Glomerular visceral epithelial cell (primary cell): ENCODE measurements around the gene KRTAP10-5.
"Not testable (repeated sequence)": the region's sequence is repeated elsewhere in the genome, so short reads cannot be mapped to it uniquely, and the experiment has no call there.

Experiments used
- DNase-seq: peaks from one replicate; pipeline ENCODE4 v3.0.0-alpha.2; 2016; ENCODE audit errors: extremely low spot score

KRTAP10-5 gene

DNA sequence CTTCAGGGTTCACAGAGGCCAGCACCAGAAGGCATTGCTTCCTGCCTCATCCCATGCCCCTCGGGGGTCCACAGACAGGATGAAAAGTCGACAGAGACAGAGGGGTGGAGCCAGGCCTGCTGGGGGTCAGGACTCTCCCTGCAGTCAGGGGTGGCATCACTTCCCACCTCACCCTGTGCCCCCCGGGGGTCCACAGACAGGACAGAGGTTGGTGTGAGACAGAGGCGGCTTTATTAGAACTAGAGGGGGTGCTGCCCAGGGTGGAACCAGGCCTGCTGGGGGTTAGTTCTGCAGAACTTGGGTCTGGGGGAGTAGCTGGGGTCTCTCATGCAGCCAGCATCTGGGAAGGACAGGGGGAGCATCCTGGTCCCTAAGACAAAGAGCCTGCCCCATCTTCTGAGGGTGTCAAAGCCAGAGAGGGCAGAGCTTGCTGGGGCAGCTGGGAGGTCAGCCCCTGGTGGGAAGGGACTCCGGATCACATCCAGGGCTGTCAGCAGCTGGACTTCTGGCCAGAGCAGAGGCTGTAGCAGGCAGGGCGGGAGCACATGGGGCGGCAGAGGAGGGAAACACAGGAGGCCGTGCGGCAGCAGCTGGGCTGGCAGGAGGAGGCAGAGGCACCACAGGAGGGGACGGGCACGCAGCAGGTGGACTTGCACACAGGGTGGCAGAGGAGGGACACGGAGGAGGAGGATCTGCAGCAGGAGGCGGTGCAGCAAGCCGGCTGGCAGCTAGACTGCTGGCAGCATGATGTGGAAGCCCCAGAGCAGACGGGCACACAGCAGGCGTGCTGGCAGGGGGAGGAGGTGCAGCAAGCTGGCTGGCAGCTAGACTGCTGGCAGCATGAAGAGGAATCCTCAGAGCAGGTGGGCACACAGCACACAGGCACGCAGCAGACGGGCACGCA, 10.7 kb upstream of the KRTAP10-5 start:
- DNase-seq: not testable (repeated sequence)

GRCh38 chr21:44590311-44590721, 9.9 kb upstream of the KRTAP10-5 start:
- DNase-seq: no peak

DNA sequence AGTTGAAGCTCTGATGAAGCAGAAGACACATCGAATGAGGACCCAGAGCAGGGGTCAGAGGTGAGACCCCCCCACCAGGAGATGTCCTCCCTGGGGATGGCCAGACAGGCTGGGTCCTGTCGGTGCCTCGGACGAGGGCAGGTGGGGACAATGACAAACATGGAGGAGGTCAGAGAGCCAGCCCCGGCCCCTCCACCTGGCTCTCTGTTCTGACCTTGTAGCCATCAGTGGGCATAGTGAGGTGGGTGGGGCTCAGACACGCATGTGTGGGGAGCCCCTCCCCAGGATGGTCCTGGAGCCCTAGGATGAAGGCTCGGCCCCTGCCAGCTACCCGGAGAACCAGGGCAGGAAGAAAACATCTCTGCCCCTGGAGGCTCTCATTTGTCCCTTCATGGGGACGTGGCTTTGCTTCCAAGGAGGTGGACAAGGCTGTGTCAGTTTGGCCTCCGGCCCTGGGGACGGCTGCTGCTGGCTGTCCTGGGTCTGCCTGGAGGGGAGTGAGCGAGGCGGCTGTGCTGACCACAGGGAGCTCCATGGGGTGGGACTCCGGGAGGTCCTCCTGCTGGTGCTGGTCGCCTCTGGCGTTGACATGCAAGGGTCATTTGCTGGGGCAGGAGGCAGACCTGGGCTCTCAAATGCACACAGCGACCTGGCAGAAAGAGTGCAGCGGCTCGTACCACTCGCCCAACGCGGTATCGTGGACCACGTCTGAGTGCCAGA, 9.3 kb upstream of the KRTAP10-5 start:
- no peak for DNase-seq

DNA sequence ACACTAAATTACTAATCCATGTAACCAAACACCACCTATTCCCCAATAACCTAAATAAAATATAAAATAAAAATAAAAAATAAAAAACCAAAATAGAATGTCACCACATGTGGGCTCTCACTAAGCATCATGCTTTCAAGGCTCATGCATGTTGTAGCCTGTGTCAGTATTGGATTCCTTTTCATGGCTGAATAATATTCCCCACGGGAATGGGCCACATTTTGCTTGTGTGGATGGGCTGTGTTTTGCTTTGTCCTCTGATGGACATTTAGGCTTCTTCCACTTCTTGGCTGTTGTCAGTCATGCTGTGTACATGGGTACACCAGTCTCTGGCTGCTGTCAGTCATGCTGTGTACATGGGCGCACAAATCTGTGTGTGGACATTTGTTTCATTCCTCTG, 8.7 kb upstream of the KRTAP10-5 start:
- no peak for DNase-seq

DNA sequence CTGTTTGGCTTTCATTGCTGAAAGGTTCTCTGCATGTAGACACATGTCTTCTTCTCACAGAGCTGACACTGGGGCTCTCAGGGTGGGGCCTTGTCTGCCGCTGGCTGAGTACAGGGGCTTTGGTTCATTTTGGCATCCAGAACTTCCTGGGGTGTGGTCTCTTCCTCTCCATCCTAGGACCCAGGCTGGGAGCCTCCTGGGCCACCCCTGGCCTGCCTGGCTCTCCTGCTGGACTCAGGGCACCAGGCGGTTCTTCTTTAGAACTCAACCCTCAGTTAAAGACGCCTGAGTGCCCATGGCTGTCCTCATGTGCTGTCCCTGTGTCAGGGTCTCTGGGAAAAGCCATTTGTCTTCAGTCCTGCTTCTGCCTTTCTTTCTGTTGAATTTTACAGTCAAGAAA, 5.5 kb upstream of the KRTAP10-5 start:
- DNase-seq: no peak

DNA sequence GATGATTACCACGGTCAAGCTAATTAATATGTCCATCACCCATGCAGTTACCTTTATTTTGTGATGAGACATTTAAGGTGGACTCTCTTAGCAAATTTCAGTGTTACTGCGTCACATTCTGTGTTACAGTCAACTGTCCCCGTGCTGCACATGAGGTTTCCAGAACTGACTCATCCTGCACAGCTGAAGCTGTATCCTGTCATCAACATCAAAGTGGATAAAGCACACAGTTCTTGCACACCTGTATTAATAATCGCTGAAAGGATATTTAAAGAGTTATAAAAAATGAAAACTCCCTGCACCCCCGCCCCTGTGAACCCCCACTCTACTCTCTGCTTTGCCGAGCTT, 3.4 kb upstream of the KRTAP10-5 start:
- DNase-seq: no peak

- DNase-seq: no peak
Measured at GRCh38 chr21:44583089-44583799, 2.8 kb upstream of the KRTAP10-5 start.

GRCh38 chr21:44582055-44582454, 1.7 kb upstream of the KRTAP10-5 start:
- no peak for DNase-seq

DNA sequence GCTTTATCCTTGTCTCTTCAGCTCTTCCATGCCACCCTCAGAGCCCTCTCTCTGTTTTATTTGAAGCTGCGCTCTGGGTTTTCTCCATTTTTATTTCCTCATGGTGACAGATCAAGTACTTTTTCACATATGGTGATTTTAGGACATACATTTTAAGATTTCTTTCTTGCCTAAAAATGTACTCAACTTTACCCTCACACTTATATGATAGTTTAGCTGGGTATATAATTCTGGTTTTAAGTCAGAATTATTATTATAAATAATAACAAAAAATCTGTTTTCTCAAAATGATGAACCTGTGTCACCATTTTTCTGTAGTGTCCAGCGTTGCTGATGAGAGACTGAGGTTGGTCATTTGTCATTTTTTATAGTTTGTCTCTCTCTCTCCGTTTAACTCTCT, 754 bp upstream of the KRTAP10-5 start:
- no peak for DNase-seq

DNA sequence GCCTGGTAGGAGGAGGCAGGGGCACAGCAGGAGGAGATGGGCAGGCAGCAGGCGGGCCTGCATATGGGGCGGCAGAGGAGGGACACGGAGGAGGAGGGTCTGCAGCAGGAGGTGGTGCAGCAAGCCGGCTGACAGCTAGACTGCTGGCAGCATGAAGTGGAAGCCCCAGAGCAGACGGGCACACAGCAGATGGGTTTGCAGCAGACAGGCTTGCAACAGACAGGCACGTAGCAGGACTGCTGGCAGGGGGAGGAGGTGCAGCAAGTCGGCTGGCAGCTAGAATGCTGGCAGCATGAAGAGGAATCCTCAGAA, 615 bp downstream of the KRTAP10-5 start:
- no peak for DNase-seq

DNA sequence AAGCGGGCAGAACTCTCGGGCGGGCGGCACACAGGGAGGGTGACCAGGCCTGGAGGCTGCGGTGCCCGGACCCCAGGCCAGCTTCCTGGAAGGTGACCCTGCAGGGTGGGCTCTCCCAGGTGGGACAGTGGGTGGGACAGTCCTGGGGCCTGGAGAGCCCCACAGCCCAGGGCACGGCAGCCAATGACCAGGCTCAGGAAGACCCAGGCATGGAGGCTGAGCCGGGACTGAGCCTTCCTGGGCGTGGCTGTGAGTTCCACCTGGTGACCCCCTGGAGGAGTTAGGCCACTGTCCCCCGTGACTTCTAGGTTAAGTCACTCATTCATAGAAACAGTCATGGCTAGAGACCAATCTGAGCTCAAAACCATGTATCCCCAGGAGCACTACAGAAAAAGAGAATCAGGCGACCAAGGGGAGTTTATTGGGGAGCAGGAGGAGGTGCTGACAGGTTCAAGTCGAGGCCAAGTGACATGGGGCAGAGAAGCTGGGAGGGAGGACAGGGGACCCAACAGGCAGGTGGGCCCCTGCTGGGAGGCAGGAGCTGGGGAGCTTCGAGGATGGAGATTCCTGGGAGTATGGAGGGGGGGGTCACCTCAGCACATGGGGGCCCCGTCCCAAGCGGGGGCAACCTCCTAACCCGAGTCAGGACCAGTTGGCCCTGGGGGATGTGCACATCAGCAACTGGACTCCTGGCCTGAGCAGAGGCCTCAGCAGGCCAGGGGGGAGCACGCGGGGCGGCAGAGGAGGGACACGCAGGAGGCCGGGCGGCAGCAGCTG, 1.2 kb downstream of the KRTAP10-5 start:
- DNase-seq: no peak

DNA sequence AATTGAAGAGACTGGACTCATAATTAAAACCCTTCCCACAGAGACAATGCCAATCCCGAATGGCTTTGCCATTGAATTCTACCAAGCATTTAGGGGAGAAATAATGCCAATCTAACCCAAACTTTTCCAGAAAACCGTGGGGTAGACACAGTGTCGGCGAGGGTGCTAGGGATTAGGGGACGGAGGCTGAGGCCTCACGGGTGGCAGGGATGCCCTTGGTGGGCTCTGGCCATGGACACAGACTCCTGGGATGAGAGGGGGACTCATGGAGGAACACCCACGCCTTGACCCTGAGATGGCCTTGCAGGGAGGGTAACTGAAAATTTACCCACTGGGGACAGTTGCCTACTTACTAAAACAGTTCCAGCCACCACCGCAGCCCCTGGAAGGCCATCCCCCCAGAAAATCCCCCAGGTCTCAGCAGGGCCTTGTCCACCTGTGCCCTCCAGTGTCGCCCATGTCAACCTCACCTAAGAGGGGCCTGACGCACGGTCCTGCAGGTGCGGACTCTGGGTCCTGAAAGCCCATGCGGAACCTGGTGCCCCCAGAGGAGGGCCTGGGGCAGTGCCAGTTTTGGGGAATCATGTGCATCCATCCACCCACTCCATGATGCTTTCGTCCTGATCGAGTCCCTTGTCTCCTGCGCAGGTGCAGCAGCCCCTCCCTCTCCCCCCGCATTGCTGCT, 1.9 kb downstream of the KRTAP10-5 start:
- no peak for DNase-seq

GRCh38 chr21:44576025-44576420, 4.4 kb downstream of the KRTAP10-5 start:
- no peak for DNase-seq

GRCh38 chr21:44575307-44576024, 4.9 kb downstream of the KRTAP10-5 start:
- no peak for DNase-seq

DNA sequence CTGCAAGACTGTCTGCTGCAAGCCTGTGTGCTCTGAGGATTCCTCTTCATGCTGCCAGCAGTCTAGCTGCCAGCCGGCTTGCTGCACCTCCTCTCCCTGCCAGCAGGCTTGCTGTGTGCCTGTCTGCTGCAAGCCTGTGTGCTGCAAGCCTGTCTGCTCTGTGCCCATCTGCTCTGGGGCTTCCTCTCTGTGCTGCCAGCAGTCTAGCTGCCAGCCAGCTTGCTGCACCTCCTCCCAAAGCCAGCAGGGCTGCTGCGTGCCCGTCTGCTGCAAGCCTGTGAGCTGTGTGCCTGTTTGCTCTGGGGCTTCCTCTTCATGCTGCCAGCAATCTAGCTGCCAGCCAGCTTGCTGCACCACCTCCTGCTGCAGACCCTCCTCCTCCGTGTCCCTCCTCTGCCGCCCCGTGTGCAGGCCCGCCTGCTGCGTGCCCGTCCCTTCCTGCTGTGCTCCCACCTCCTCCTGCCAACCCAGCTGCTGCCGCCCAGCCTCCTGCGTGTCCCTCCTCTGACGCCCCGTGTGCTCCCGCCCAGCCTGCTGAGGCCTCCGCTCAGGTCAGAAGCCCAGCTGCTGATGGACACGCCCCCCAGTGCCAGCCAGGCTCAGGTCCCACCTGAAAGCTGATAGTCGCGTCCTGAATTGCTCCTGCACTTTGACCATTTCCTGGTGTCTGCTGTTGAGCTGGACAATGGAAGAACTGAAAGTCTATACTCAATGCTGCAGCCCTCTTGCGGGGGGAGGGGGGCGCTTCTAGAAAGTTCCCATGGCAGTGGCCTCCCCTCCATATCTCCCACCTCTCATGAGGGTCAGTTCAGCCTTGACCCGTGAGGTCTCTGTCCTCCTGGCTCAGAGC, 5.7 kb downstream of the KRTAP10-5 start:
- no peak for DNase-seq

GRCh38 chr21:44573630-44574456, 6.6 kb downstream of the KRTAP10-5 start, which contains the start of gene KRTAP10-4:
Gene KRTAP10-4 (plus strand): TSS chr21:44573729. CDS start chr21:44573759, 30 bp downstream.
- DNase-seq: not testable (repeated sequence)

GRCh38 chr21:44572959-44573583, 7.3 kb downstream of the KRTAP10-5 start:
- DNase-seq: no peak
